ENCODE measurements around the gene LAMA3.
"Not testable (repeated sequence)": the region's sequence is repeated elsewhere in the genome, so short reads cannot be mapped to it uniquely, and the experiment has no call there.

Gene LAMA3

DNA sequence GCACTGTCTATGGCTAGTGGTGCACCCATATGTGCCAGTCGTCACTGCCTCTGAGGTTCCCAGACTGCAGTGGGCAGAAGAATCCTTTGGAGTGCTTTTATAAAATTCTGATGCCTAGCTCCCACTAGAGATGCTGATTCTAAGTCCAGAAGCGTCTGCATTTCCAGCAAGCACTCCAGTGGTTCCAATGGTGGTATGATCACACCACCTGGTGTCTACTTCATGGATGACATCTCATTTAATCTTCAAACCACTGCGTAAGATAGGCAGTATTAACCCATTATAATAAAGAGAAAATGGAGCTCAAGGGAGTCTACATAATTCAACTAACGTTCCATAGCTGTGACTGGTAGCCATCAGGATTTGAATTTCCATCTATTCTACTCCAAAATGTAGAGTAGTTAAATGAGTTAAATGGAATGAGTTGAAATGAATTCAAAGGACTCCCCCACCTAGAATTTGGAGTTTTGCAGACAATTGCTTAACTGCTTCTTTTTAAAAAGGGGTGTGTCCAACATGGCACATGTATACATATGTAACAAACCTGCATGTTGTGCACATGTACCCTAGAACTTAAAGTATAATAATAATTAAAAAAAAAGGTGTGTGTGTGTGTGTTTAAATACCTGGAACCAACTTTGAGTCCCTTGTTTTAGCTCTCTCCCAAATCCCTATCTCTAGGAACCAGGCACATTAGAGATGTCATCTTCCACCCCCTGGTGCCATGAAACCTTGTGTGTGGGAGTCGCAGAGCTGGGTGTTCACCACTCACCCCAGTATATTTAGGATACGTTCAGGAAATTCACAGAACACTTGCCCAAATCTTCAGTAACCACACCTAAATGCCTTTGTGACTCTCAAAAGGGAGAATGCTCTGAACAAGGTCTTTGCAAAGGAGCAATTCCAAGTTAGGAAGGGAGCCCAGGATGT lies 14.1 kb downstream of the LAMA3 start:
- no peak for DNase-seq (ENCODE audit: low read depth)

DNA sequence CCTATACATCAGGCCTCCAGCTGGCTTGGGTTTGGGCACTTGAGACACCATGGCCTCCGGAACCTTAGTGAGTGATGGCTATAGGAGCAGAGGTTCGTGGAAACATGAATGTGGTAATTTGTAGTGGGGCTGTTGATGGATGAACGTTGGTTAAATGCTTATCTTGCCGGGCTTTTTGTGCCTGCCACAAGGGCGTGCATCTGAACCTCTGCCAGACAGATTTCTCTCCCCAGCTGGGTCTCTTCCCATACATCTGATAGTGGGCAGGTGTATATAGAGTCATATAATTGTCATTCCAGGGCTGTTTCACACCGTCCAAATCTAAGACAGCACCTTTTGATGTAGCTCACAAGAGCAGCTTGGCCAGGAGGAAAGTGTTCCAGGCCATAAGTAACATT lies 14.7 kb downstream of the LAMA3 start:
- no peak for DNase-seq (ENCODE audit: low read depth)

DNA sequence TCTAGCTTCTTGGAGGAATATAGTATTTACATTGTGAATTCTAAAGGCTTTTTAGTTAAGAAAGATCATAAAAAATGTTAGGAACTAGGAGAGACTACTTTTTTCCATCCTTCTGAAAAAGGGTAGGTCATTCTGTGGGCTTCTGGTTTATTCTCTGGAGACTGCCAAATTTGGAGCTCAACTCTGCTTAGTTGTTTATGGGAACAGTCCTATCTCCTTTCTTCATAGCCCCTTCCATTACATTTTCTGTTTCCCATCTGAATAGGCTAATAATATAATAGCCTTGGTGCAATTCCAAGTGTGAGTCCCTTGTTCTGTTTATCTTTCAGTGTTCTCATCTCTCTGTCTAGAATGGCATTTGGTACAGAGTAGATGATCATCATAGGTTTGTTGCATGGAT lies 15.6 kb downstream of the LAMA3 start:
- DNase-seq (ENCODE audit: low read depth) = no peak

DNA sequence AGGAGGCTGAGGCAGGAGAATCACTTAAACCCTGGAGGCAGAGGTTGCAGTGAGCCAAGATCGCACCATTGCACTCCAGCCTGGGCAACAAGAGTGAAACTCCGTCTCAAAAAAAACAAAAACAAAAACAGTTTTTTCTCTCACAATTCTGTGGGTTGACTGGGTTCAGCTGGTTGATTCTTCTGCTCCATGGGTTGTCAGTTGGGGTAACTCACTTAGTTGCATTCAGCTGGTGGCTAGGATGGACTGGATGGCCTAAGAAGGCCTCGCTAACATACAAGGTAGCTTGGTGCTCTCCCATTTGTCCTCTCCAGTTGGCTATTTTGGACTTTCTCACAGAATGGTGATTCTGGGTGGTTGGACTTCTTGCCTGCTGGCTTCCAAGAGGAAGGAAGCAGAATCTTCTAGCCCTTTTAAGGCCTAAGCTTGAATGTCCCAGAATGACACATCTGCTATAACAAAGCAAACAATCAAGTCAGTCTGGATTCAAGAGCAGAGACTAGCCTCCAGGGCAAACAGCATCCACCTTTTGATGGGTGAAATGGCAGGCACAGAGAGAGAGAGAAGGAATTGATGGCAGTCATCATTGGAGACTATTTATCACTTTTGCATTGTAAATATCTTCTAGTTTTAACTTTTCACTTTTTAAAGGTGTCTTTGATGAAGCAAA lies 17.9 kb downstream of the LAMA3 start:
- DNase-seq (ENCODE audit: low read depth) = no peak

DNA sequence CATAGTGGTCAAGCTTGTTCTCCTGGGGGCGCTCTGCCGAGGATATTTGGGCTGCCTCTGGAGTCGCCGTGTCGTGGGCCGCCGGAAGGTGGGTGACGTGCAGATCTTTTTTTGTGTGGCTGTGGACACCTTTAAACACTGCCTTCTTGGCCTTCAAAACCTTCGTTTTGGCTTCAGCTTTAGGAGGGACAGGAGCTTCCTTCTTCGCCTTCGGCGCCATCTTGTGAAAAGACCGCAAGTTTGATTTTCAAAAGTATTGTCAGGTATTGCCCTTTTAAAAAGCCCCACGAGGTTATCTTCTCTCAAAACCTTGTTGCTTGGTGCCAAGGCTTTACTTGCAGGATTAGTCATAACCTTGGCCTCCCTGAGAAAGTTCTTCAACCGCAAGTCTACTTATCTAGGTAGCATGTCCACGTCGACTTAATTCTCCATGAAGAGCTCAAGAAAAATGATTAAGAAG lies 20.8 kb downstream of the LAMA3 start:
- no peak for DNase-seq (ENCODE audit: low read depth)

DNA sequence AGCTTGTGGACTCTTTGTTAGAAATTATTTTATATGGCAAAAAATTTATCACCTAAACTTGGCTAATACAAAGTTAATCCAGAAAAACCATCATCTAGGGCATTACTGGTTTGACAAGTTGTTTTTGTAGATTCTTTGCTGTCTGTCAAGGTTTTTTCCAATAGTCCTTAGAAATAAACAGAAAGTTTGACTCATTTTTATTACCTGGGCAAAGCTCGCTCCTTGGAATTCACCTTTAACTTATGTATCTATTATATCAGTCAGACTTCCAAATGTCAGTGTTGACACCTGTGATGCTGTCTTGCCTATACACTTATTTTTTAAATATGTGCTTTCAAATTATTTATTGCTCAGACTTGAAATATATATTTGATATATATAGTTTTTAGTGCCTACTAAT lies 21.7 kb downstream of the LAMA3 start:
- DNase-seq (ENCODE audit: low read depth) = no peak

DNA sequence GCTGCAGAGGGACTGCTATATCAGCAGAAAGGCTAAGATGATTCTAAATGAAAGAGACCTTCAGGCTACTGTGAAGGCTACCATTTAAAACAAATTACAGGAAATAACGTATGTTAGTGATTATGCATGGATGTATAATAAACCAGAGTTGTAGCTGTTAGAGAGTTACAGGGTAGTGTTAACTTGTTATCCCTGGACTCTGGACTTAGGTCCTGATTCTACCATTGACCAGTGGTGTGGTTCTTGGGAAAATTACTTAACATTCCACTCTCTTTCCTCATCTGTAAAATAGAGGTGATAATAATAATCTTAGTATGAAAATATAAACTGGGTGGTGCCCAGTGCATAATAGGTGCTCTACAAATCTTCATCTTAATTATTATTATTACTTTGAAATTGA lies 22.2 kb downstream of the LAMA3 start:
- no peak for DNase-seq (ENCODE audit: low read depth)

DNA sequence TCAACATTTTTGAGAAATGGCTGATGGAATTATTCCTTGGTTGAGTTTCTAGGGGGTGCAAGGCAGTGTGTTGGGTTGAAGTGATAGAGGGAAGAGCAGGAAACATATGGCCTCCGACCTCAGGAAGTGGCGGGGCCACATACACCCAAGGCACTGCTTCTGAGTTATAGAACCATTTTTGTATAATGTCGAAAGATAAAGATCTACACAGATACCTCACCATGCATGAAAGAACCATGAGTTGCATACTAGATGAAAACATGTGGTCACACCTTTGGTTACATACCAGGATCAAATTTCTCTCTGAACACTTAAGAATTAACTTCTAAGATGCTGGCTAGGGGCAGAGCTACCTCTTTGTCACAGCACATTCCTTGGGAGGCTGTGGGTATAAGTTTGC lies 23.2 kb downstream of the LAMA3 start:
- DNase-seq (ENCODE audit: low read depth) = no peak

DNA sequence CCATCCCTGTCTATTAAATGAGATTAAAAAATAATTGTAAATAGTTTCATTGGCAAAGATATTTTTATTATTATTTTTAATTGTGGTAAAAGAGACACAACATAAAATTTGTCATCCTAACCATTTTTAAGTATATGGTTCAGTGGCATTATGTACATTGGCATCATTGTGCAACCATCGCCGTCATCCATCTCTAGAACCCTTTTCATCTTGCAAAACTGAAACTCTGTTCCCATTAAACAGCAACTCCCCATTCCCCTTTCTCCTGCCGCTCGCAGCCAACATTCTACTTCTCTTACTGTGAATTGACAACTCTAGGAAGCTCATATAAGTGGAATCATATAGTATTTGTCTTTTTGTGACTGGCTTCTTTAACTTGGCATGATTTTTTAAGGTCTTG lies 25.3 kb downstream of the LAMA3 start:
- DNase-seq (ENCODE audit: low read depth) = no peak

DNA sequence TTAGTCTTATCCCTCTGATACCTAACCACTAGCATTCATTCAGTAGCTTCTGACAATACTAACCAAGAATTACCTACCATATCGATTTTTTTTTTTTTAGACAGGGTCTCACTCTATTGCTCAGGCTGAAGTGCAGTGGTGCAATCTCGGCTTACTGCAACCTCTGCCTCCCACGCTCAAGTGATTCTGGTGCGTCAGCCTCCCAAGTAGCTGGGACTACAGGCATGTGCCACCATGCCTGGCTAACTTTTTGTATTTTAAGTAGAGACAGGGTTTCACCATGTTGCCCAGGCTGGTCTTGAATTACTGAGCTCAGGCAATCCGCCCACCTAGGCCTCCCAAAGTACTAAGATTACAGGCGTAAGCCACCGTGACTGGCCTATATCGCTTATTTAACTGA lies 26.8 kb downstream of the LAMA3 start:
- DNase-seq (ENCODE audit: low read depth) = not testable (repeated sequence)

DNA sequence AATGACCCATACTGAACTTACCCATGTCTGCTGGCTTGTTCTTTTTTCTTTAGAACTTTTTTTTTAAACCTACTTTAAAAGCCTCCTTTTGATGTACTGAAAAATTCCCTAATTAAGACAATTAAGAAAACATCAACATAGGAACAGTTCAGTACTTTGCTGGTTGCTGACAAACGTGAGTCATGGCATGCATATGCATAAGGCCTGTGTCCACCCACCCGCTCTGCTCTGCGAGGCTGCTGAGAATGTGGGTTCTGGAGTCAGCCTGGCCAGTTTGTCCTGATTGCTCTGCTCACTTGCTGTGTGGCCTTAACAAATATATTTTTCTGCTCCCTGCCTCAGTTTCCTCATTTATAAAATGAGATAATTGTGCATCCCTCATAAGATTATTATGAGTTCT lies 27.3 kb downstream of the LAMA3 start:
- DNase-seq (ENCODE audit: low read depth) = no peak

DNA sequence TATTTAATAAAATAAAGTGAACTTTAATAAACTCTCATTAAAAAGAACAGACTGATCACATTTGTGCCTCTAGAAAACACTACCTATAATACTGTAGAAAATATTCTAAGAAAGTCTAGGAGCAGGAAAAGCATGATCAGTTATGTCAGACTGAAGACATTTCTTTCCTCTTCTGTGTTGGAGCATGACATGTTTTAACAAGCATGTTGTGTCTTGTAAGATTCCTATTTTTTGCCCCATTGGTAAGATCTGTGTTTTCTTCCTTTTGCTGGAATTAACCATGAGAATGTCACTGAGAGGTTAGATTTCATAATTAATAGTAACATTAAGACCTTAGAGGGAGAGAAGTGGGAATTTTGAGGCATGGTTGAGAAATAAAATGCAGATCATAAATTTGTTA lies 27.7 kb downstream of the LAMA3 start:
- DNase-seq (ENCODE audit: low read depth) = no peak

DNA sequence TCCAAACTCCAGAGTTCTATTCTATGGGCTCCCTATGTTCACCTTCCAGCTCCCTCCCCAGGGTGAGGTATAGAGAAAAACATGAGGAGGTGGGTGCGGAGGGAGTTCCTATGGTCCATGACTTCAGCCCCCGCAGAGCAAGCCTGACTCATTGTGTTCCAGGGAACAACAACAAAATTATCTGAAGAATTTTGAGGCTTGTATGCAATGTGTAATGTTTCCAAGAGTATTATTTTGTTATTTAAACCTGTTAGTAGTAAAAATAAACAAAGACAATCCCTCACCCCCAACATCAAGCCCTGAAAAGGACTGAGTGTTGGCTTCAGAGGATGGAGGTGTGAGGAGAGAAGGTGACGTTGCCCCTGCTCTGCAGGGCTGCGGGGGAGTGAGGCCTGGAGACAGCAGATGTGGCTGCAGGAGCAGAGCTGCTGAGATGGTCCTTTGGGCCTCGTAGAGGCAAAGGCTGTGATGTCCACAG lies 29.0 kb downstream of the LAMA3 start:
- DNase-seq (ENCODE audit: low read depth) = peak; percentile 59

DNA sequence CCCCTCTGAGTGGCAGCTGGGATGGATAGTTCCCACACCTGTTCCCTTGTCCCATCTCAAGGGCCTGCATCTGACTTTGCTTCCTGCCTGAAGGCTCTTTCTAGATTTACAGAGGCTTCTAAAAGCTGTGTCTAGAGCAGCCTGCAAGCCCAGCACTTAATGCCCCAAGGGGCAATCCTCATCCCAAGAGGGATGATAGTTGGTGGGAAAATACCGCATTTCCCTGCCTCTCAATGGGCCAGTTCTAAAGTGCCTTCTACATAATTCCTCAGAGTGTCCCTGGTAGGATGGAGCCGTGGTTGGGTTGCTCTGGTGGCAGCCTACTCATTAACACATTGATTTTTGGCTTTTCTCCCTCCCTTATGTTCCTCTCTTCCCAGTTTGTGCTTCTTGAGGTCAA lies 29.5 kb downstream of the LAMA3 start:
- no peak for DNase-seq (ENCODE audit: low read depth)

DNA sequence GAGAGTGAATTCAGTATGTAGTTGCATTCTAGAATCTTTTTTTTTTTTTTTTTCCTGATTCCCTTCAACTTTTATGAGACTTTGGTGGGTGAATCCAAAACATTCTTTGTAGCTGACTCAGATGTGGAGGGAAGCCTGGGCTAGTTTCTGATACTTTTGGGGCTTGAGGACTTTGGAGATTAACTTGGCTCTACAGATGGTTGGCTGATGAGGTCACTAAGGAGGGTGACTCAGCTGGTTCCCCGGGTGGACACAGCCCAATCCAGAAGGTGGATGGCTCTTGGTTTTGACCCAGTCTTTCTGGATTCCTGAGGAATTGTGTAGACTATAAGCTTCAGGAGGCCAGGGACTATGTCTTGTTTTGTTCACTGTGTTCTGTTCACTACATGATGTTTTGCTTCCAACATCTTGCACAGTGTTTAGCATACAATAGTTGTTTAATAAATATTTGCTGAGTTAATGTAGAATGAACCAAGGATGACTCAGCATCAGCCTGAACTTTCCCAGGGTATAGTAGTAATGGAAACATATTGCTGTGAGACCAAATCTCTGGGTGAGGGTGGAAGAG lies 30.5 kb downstream of the LAMA3 start:
- peak; percentile 98 for DNase-seq (ENCODE audit: low read depth)

DNA sequence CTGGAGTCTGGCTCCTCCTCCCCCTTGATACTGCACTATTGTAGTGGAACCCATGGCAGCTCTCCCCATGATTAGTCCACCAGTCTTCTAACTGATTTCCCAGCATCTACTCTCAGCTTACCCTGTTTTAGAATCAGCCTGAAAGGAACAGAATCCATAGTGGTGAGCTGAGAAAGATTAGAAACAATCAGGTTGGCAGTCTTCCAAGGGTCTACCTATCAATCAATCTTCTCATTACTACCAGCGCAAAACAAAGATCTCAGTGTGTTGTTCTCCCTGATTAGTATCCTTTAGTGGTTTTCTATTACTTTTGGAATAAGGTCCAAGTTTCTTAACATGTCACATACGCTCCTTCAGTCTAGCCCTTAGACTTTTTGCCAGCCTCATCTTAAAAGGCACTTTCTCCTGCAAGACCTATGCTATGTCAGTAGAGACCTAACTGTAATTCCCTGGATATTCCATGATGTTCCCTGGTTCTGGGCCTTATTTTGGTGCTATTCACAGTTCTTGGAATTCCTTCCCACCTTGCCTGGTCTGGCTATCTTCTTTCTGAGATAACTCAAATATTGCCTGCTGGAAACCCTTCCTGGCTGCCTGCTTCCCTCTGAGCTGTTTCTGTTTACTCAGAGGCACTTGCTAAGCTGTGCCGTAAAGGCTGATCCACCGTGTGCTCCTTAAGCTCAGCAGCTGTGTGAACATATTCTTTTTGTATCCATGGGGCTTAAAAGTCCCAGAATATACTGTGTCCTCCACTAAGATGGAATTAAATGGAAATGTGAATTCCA lies 32.6 kb downstream of the LAMA3 start:
- no peak for DNase-seq (ENCODE audit: low read depth)

DNA sequence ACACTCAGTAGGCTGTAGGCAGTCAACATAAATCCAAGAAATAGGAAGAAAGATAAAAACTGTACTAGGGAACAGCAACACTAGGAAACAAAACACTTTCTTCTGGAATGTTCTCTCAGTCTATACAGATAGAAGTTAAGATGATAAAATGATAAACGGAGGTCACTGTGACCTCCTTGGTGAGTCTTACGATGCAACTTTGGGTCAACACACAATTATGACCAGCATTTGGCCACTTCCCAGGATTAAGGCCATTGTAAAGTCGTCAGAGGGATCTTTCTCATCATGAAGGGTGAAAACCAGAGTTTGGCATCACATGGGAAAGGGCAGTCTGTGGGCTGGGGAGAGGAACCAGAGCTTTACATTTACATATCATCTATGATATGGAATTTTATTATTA lies 33.4 kb downstream of the LAMA3 start:
- no peak for DNase-seq (ENCODE audit: low read depth)

DNA sequence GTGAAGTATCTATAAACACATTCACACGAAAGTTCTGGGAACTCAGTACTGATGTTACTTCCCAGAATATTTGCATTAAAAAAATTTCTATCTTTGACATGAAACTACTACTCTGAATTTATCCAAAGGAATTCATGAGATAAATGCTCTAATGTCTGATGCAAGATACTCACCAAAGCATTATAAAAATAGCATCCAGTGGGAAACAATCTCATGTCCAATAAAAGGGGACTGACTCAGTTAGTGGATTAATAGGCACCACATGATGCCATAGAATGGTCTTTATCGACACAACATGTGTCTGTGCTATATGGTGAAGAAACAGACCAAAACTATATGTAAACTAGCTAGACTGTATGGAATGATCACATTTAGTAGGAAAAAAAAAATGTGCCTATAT lies 33.9 kb downstream of the LAMA3 start:
- DNase-seq (ENCODE audit: low read depth) = no peak

DNA sequence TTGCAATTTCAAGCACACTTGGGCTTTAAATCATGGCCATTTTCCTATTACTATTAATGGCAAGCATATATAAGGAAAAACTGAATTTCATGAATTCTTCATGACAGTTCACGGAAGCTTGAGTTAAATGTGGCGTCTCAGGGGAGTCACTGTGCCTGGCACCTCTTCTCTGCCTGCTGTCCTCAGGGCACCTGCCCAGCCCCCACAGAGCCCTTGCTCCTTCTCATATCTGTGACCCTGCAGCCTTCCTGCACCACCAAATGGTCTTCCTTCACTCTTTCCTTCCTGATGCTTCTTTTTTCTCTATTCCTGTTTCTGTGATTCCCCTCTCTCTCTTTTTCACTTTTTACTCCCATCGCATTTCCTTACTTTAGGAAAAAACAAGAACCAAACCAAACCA lies 35.4 kb downstream of the LAMA3 start:
- no peak for DNase-seq (ENCODE audit: low read depth)

DNA sequence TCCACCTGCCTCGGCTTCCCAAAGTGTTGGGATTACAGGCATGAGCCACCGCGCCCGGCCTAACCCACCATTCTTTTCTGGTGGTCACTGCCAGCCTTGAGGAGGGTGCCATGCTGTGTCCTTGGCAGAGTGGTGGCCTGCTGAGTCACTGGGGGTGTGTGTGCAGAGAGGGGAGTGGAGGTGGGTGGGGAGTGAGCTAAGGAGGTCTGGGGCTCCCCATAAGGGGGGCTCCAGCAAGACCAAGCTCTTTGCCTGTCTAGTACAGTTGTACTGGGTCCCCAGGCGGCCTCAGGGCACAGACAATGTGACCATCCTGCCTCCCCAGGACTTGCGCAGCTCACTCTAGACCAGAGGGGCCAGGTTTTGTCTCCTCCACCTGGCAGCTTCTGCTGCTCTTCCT lies 36.1 kb downstream of the LAMA3 start:
- DNase-seq (ENCODE audit: low read depth) = no peak

DNA sequence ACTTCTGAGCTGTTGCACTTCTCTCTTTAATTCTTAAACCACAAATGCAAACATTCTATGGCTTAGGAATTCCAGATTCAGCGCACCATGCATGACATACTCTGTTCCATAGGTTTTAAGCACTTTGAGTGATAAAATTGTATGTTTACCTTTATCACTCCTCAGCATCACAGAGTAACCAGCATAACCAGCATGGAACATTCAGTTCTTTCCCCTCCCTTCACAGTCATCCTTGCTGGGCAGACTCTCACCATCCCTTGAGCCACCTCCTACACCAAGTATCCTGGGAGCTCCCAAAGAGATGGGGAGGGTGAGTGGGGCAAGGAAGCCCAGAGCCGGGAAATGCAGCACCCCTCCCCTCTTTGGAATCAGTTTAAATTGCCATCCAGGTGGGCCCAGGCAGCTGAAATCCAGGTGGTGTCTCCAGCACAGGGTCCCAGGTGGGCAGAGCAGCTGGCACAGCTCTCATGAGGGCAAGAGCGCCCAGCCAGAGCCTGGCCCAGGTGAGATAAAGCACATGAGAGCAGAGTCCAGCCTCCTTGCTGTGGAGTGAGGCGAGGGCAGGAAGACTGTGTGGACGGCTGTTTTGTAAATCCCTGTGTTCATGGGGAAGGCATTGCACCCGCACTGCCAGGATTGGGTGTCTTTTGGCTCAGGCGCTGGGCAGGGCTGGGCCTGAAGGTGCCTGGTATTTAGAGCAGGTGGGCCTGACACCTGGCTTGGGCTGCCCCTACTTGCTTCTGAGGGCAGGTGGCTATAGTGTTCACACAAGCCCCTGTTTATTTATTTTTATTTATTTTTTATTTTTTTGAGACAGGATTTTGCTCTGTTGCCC lies 36.8 kb downstream of the LAMA3 start:
- no peak for DNase-seq (ENCODE audit: low read depth)
